K562 (cell line): ENCODE results near the gene ZSWIM9. TPM values are rescaled to one million over a fixed set of nuclear protein-coding genes. Genes with fewer than 3 reads are reported as not detected.
A peak's percentile ranks its signal among the peaks of the same experiment; 100 is the strongest.

Experiments
- ETV6 ChIP-seq, 3 experiments: fragments of 150-350 bp in 1 of 3; sonication (generic) in 1 of 3; formaldehyde crosslinking in 1 of 3; IDR thresholded peaks; 2 replicates each; pipeline versions ENCODE4 v1.6.1 to v1.8.0; 2014 to 2022; ENCODE audit warnings: borderline replicate concordance in 2 of 3, low read depth in 2 of 3, antibody characterized with exemption in 1 of 3, low read length in 1 of 3, mild to moderate bottlenecking in 1 of 3, missing genetic modification reagents in 1 of 3
- HINFP ChIP-seq: fragments of 450-650 bp; conservative IDR thresholded peaks from 2 replicates; pipeline ENCODE4 v1.6.1; 2016; ENCODE audit warnings: missing genetic modification characterization, low read depth, mild to moderate bottlenecking, control low read depth, missing compliant biosample characterization
- JUND ChIP-seq, 2 experiments: IDR thresholded peaks; 2 replicates in 1 of 2; 3 replicates in 1 of 2; pipeline ENCODE4 v1.6.1; 2011; ENCODE audit warnings: borderline replicate concordance in 2 of 2, low read depth in 2 of 2, low read length in 2 of 2, improper control_type of control experiment in 1 of 2, missing biosample characterization in 1 of 2, missing genetic modification characterization in 1 of 2, missing genetic modification reagents in 1 of 2
- LARP7 ChIP-seq: fragments of 450-650 bp; IDR thresholded peaks from 2 replicates; pipeline ENCODE4 v1.6.1; 2016
- MITF ChIP-seq: IDR thresholded peaks from 2 replicates; pipeline ENCODE4 v1.6.1; 2014; ENCODE audit warnings: antibody characterized with exemption
- NCOA1 ChIP-seq: fragments of 450-650 bp; IDR thresholded peaks from 2 replicates; pipeline ENCODE4 v1.6.1; 2016; ENCODE audit warnings: low read depth
- PTTG1 ChIP-seq: fragments of 450-650 bp; IDR thresholded peaks from 2 replicates; pipeline ENCODE4 v1.6.1; 2016; ENCODE audit warnings: low read depth, mild to moderate bottlenecking, missing genetic modification characterization, missing compliant biosample characterization
- TAF9B ChIP-seq: fragments of 450-650 bp; IDR thresholded peaks from 2 replicates; pipeline ENCODE4 v1.6.1; 2018; ENCODE audit warnings: mild to moderate bottlenecking; ENCODE audit not compliant: partially characterized antibody
- TGIF2 ChIP-seq: sonication (generic); formaldehyde crosslinking; IDR thresholded peaks from 2 replicates; pipeline ENCODE4 v1.8.1; 2022; ENCODE audit warnings: mild to moderate bottlenecking, missing genetic modification reagents, moderate library complexity
- ZBTB33 ChIP-seq: sonication (generic); formaldehyde crosslinking; IDR thresholded peaks from 2 replicates; pipeline ENCODE4 v1.8.1; 2023; ENCODE audit warnings: mild to moderate bottlenecking, missing genetic modification reagents
- ZBTB8A ChIP-seq: fragments of 450-650 bp; IDR thresholded peaks from 2 replicates; pipeline ENCODE4 v1.6.1; 2018; ENCODE audit warnings: mild to moderate bottlenecking, moderate library complexity; ENCODE audit not compliant: partially characterized antibody
- ZBTB9 ChIP-seq: fragments of 450-650 bp; formaldehyde crosslinking; IDR thresholded peaks from 2 replicates; pipeline ENCODE4 v1.4.0; 2020; ENCODE audit warnings: mild to moderate bottlenecking, moderate library complexity
- ZNF197 ChIP-seq: fragments of 200-800 bp; sonication (Bioruptor generic); IDR thresholded peaks from 2 replicates; pipeline ENCODE4 v1.6.1; 2016; ENCODE audit warnings: low read depth, missing genetic modification characterization, missing compliant biosample characterization
- ZNF57 ChIP-seq: fragments of 450-650 bp; formaldehyde crosslinking; IDR thresholded peaks from 2 replicates; pipeline ENCODE4 v1.4.0; 2020; ENCODE audit warnings: mild to moderate bottlenecking, moderate library complexity
- ZNF584 ChIP-seq: fragments of 200-800 bp; sonication (Bioruptor generic); IDR thresholded peaks from 2 replicates; pipeline ENCODE4 v1.6.1; 2016; ENCODE audit warnings: low read depth, mild to moderate bottlenecking, missing genetic modification characterization, missing compliant biosample characterization
- ZNF586 ChIP-seq: fragments of 450-650 bp; formaldehyde crosslinking; conservative IDR thresholded peaks from 2 replicates; pipeline ENCODE4 v1.4.0; 2020; ENCODE audit warnings: mild to moderate bottlenecking, moderate library complexity
- ZNF696 ChIP-seq: fragments of 250-450 bp; sonication (Bioruptor Pico); conservative IDR thresholded peaks from 2 replicates; pipeline ENCODE4 v1.4.0; 2020; ENCODE audit warnings: mild to moderate bottlenecking, moderate library complexity
- polyA plus RNA-seq, 8 experiments: library from polyadenylated mRNA; depleted of rRNA in 4 of 8; stranded (reverse) in 5 of 8; unstranded in 3 of 8; fragments of >200 nt; fragmentation: Nextera tagmentation in 2 of 8; fragmentation: Illumina TruSeq in 1 of 8; extraction: Ambion mirVana in 2 of 8; extraction: Trizol in 1 of 8; gene quantifications; 2 replicates each; pipeline versions ENCODE4 v1.2.1 to v1.2.3, GENCODE V29; 2011 to 2014; ENCODE audit warnings: inconsistent platforms in 1 of 8, missing spikeins in 1 of 8
- total RNA-seq, 7 experiments: library from RNA; depleted of rRNA in 6 of 7; stranded (reverse); fragments of >200 nt in 6 of 7; fragmentation: Illumina TruSeq in 2 of 7; extraction: Trizol in 2 of 7; gene quantifications; 2 replicates each; pipeline versions ENCODE4 v1.2.1 to v1.2.3, GENCODE V29; 2011 to 2021; ENCODE audit warnings: low replicate concordance in 1 of 7

The ZSWIM9 gene
- total and polyA plus RNA-seq, 9 of the 15 experiments (the other 6 are each of a cell fraction or from before 2014, with no cell fraction given) = 0.04 to 1.4 (median 0.34) TPM; not detected in 1

- TF ChIP-seq ZNF197 (no peak), ZBTB9 (peak; percentile 58; the same call in 1 of the 2 replicates), JUND (IDR thresholded peaks at IDR 0.05; ENCODE audit: borderline replicate concordance, low read depth, low read length) (no peak; the same call in 1 of the 2 replicates), JUND (tag; IDR thresholded peaks at IDR 0.05; ENCODE audit: borderline replicate concordance, low read depth, low read length) (peak; percentile 27; the same call in 1 of the 3 replicates), TGIF2 (CRISPR knock-in tag) (no peak), ETV6 (IDR thresholded peaks at IDR 0.05; ENCODE audit: borderline replicate concordance in 1 of 2, low read depth in 2 of 2, low read length in 1 of 2) (no peak), ETV6 (CRISPR knock-in tag; IDR thresholded peaks at IDR 0.05; ENCODE audit: borderline replicate concordance) (peak; percentile 24; the same call in 1 of the 2 replicates), ZNF696 (CRISPR knock-in tag) (no peak), LARP7 (no peak), PTTG1 (tag) (no peak), TAF9B (peak; percentile 17), ZNF584 (CRISPR knock-in tag) (no peak), NCOA1 (no peak), HINFP (peak; percentile 82), ZBTB8A (no peak), MITF (no peak), ZNF586 (CRISPR knock-in tag) (0 out of 2 replicates have a peak, but pooled peaks have one; percentile 24), ZBTB33 (CRISPR knock-in tag) (peak; percentile 84; the same call in 1 of the 2 replicates), ZNF57 (0 out of 2 replicates have a peak, but pooled peaks have one; percentile 5)
Measured at GRCh38 chr19:48203794-48204628, 33.5 kb downstream of the ZSWIM9 start (continued).
